ENCODE data around the gene PRDM10.

DNA sequence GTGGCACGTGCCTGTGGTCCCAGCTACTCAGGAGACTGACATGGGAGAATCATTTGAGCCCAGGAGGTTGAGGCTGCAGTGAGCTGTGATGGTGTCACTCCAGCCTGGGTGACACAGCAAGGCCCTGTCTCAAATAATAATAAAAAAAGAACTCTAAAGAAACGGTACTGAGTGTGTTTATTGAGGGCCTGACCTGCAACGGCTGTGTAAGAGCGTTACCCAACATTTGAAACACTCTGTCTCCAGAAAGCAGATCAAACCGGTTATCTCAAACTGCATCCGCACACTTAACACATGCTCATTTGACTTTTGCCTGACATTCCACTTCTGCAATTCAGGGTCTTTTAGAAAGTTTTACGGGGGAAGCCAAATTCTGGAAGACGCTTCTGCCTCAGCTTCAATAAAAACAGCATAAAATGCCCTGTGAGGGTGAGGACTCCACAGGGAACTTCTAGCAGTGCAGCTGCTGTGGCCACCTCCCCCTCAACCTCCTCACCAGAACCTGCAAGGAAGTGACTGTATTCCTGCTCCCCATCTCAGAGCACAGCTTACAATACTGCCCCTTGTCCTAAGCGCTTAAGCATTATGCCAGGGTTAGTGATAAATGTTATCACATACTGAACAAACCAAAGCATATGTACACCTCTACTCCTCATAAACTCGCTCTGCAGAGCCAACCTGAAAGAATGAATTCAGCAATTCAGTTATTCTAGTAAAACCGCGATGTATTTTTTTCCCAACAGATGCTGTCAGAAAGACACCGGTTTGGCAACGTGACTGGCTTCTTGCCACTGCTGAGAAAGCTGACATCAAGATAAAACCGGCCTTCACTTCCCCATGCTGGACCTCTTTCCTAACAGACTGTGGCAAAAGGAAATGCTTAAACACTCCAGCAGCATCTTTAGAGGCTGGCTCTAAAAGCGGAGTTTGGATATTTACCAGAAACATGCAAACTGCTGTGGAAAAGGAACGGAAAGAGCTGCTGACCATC is 52.2 kb downstream of the PRDM10 start:
- TF ChIP-seq TAF1 (IDR thresholded peaks at IDR 0.05; ENCODE audit: borderline replicate concordance, insufficient read depth, low read length): no peak
- TF ChIP-seq, protein P1, sequence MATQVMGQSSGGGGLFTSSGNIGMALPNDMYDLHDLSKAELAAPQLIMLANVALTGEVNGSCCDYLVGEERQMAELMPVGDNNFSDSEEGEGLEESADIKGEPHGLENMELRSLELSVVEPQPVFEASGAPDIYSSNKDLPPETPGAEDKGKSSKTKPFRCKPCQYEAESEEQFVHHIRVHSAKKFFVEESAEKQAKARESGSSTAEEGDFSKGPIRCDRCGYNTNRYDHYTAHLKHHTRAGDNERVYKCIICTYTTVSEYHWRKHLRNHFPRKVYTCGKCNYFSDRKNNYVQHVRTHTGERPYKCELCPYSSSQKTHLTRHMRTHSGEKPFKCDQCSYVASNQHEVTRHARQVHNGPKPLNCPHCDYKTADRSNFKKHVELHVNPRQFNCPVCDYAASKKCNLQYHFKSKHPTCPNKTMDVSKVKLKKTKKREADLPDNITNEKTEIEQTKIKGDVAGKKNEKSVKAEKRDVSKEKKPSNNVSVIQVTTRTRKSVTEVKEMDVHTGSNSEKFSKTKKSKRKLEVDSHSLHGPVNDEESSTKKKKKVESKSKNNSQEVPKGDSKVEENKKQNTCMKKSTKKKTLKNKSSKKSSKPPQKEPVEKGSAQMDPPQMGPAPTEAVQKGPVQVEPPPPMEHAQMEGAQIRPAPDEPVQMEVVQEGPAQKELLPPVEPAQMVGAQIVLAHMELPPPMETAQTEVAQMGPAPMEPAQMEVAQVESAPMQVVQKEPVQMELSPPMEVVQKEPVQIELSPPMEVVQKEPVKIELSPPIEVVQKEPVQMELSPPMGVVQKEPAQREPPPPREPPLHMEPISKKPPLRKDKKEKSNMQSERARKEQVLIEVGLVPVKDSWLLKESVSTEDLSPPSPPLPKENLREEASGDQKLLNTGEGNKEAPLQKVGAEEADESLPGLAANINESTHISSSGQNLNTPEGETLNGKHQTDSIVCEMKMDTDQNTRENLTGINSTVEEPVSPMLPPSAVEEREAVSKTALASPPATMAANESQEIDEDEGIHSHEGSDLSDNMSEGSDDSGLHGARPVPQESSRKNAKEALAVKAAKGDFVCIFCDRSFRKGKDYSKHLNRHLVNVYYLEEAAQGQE (IDR thresholded peaks at IDR 0.05; ENCODE audit: insufficient read depth in 1 of 2, low read depth in 2 of 2, low read length in 2 of 2): no peak
- TF ChIP-seq POLR2AphosphoS5 (IDR thresholded peaks at IDR 0.05; ENCODE audit: low read depth, low read length): no peak
- no peak for TF ChIP-seq SIN3A (IDR thresholded peaks at IDR 0.05; ENCODE audit: borderline replicate concordance, insufficient read depth, low read length)
